Vagina (tissue), 2 donors: ENCODE data around the gene CTSA. TPM values are rescaled to one million over a fixed set of nuclear protein-coding genes. Genes with fewer than 3 reads are reported as not detected.

Experiments used
- DNase-seq, 2 donors: peaks; one replicate each; pipeline ENCODE4 v3.0.0-alpha.2; 2017; ENCODE audit errors: extremely low spot score in 2 of 2
- H3K27ac ChIP-seq: fragments of 200-600 bp; sonication (generic); one replicate; pipeline ENCODE4 v1.5.1; 2019
- H3K27me3 ChIP-seq: fragments of 200-600 bp; sonication (generic); one replicate; pipeline ENCODE4 v1.5.1; 2019
- H3K36me3 ChIP-seq, 2 donors: fragments of 200-600 bp; sonication (generic); one replicate each; pipeline ENCODE4 v1.5.1; 2017 to 2019
- H3K4me1 ChIP-seq: fragments of 200-600 bp; sonication (generic); one replicate; pipeline ENCODE4 v1.5.1; 2019
- H3K4me3 ChIP-seq, 2 donors: fragments of 200-600 bp; sonication (generic); 1 replicate in 1 of 2; 2 replicates in 1 of 2; pipeline ENCODE4 v1.5.1; 2016 to 2019
- H3K9me3 ChIP-seq: fragments of 200-600 bp; sonication (generic); one replicate; pipeline ENCODE4 v1.5.1; 2019
- POLR2A ChIP-seq, 2 donors: fragments of 450-650 bp; IDR thresholded peaks; one replicate each; pipeline ENCODE4 v1.6.1; 2017; ENCODE audit warnings: antibody characterized with exemption in 2 of 2, mild to moderate bottlenecking in 2 of 2, moderate library complexity in 2 of 2
- POLR2AphosphoS5 ChIP-seq, 2 donors: sonication (generic); formaldehyde crosslinking; IDR thresholded peaks; one replicate each; pipeline ENCODE4 v1.9.0; 2017; ENCODE audit warnings: antibody characterized with exemption in 2 of 2, mild to moderate bottlenecking in 2 of 2, low read depth in 1 of 2; ENCODE audit not compliant: insufficient read depth in 1 of 2
- intact Hi-C: fragments of 100-400 bp; cut with DNase I; formaldehyde crosslinking; loops from one replicate; pipeline ENCODE4 v1.15.1; 2023
- total RNA-seq: library from RNA; depleted of rRNA; stranded (reverse); fragments of >200 nt; gene quantifications from one replicate; pipeline ENCODE4 v1.2.3, GENCODE V29; 2016
- TF ChIP-seq, protein P1 (sequence below), 3 experiments: fragments of 450-650 bp in 2 of 3; fragments of 200-600 bp in 1 of 3; sonication (generic) in 1 of 3; IDR thresholded peaks; one replicate each; pipeline ENCODE4 v1.5.1; 2017 to 2019; ENCODE audit warnings: antibody characterized with exemption in 3 of 3, mild to moderate bottlenecking in 2 of 3, moderate library complexity in 2 of 3

The CTSA gene
- total RNA-seq: 114 TPM

DNA sequence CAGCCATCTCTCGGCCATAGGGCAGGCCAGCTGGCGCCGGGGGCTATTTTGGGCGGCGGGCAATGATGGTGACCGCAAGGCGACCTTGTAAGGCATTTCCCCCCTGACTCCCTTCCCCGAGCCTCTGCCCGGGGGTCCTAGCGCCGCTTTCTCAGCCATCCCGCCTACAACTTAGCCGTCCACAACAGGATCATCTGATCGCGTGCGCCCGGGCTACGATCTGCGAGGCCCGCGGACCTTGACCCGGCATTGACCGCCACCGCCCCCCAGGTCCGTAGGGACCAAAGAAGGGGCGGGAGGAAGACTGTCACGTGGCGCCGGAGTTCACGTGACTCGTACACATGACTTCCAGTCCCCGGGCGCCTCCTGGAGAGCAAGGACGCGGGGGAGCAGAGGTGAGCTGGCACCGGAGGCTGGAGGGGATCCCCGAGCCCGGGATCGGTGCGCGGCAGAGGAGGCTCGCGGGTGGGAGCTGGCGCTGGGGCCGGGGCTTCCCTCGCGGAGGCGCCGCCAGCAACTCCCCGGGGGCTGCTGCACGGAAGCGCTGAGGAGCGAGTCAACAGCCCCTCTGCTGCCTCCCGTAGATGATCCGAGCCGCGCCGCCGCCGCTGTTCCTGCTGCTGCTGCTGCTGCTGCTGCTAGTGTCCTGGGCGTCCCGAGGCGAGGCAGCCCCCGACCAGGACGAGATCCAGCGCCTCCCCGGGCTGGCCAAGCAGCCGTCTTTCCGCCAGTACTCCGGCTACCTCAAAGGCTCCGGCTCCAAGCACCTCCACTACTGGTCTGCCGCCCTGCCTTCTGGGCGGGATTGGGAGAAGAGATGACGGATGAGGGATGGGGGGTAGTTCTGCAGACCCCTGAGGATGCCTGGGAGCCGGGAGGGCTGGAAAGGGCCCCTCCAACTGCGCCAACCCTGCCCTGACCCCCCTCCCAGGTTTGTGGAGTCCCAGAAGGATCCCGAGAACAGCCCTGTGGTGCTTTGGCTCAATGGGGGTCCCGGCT lies at the start of gene CTSA, which contains the start of gene NEURL2:
Gene CTSA (plus strand): TSS at position 351 of the 999 bp plus-strand sequence. CDS start 234 bp downstream, at position 585.
Gene NEURL2 (minus strand): TSS at position 224 of the 999 bp plus-strand sequence. CDS start 217 bp downstream, at position 7.
- Histone ChIP-seq H3K27me3 (no peaks in the 10 kb centered on the region), H3K36me3 (peaks cover 0 to 23% of the 10 kb centered on the region in 2 donors), H3K4me1 (peaks cover 39% of the 10 kb centered on the region), H3K27ac (peak within 1 kb of the TSS; percentile 88), H3K4me3 (peak within 1 kb of the TSS; percentile 67 to 92), H3K9me3 (no peaks in the 10 kb centered on the region)
- intact Hi-C loops: loop anchor here (2.0 kb wide), 1 partner anchor 44 kb away; the partner anchor contains the start of gene PCIF1
- TF ChIP-seq, protein P1, sequence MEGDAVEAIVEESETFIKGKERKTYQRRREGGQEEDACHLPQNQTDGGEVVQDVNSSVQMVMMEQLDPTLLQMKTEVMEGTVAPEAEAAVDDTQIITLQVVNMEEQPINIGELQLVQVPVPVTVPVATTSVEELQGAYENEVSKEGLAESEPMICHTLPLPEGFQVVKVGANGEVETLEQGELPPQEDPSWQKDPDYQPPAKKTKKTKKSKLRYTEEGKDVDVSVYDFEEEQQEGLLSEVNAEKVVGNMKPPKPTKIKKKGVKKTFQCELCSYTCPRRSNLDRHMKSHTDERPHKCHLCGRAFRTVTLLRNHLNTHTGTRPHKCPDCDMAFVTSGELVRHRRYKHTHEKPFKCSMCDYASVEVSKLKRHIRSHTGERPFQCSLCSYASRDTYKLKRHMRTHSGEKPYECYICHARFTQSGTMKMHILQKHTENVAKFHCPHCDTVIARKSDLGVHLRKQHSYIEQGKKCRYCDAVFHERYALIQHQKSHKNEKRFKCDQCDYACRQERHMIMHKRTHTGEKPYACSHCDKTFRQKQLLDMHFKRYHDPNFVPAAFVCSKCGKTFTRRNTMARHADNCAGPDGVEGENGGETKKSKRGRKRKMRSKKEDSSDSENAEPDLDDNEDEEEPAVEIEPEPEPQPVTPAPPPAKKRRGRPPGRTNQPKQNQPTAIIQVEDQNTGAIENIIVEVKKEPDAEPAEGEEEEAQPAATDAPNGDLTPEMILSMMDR (IDR thresholded peaks at IDR 0.05): no peak
- TF ChIP-seq POLR2AphosphoS5 (IDR thresholded peaks at IDR 0.05; ENCODE audit: insufficient read depth in 1 of 2, low read depth in 1 of 2) (peak; percentile 94 to 96), POLR2A (IDR thresholded peaks at IDR 0.05) (no peak)
- no peak for DNase-seq

DNA sequence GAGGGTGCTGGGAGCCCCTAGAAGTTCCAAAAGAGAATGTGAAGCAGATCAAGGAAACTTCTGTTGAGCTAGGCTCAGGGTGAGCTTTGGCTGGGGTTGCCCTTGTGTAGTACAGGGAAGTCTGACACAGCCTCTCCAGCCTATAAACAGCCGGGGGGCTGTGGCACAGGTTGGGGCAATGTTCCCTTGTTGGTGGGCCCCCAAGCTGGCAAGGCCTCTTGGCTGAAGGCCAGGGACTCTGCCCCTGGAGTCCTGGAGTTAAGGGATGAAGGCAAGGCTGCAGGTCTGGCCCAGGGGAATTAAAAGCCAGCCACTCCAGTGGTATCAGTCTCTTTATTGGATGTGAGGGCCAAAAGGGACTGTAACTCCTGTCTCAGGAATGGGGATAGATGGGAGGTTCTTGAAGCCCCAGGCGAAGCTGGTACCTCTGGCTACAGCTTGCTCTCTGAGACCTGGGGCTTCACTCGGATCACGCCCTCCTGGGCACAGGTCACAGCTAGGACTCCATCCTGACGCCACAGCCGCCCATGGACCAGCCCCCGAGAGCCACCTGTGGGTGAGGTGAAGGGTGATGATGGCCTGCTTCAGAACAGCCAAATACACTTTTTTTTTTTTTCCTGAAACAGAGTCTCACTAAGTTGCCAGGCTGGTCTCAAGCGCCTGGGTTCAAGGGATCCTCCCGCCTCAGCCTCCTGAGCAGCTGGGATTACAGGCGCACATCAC lies 49.6 kb upstream of the CTSA start:
- Histone ChIP-seq H3K27me3 (no peaks in the 10 kb centered on the region), H3K36me3 (peaks cover 0 to 68% of the 10 kb centered on the region in 2 donors), H3K27ac (peak overlapping the region; percentile 56), H3K4me3 (no peak overlapping the region), H3K9me3 (no peaks in the 10 kb centered on the region), H3K4me1 (peaks cover 60% of the 10 kb centered on the region)
- intact Hi-C loops: no loop called here
- no peak for DNase-seq
- TF ChIP-seq, protein P1 (IDR thresholded peaks at IDR 0.05): no peak
- TF ChIP-seq POLR2A (IDR thresholded peaks at IDR 0.05): no peak
- no peak for TF ChIP-seq POLR2AphosphoS5 (IDR thresholded peaks at IDR 0.05; ENCODE audit: insufficient read depth in 1 of 2, low read depth in 1 of 2)

DNA sequence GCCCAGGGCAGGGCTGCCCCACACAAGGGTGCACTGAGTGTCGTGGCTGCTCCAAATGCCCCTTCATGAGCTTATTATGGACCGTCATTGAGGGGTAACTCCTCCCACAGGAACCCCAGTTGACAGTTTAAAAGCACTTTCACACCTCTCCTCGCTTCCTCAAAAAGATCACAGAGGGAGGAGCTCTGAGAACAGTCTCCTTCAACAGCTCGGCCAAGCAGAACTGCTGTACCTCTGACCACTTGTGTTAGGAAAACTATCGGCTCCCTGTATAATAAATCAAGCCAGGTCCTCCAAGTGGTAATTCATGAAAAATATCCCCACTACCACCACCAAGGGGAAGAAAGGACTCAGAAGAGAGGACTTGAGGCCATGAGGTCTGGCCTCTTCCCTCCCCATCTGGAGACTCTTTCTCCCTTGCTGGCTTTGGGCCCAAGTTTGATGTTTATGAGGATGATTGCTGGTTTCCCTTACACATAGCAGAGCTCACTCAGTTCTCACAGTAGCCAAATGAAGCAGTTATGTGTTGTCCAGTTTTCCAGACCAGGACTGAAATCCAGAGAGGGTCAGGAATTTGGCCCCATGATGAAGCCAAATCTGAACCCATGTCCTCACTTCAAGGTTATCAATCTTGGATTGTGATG lies 48.8 kb upstream of the CTSA start:
- H3K27ac ChIP-seq: peak overlapping the region; percentile 56
- H3K4me1 ChIP-seq: peaks cover 53% of the 10 kb centered on the region
- H3K36me3 ChIP-seq: peaks cover 0 to 71% of the 10 kb centered on the region in 2 donors
- no peak overlapping the region for H3K4me3 ChIP-seq
- H3K9me3 ChIP-seq: no peaks in the 10 kb centered on the region
- intact Hi-C loops: no loop called here
- TF ChIP-seq POLR2AphosphoS5 (IDR thresholded peaks at IDR 0.05; ENCODE audit: insufficient read depth in 1 of 2, low read depth in 1 of 2): no peak
- TF ChIP-seq, protein P1 (IDR thresholded peaks at IDR 0.05): no peak
- TF ChIP-seq POLR2A (IDR thresholded peaks at IDR 0.05): no peak
- no peaks in the 10 kb centered on the region for H3K27me3 ChIP-seq
- DNase-seq: no peak

DNA sequence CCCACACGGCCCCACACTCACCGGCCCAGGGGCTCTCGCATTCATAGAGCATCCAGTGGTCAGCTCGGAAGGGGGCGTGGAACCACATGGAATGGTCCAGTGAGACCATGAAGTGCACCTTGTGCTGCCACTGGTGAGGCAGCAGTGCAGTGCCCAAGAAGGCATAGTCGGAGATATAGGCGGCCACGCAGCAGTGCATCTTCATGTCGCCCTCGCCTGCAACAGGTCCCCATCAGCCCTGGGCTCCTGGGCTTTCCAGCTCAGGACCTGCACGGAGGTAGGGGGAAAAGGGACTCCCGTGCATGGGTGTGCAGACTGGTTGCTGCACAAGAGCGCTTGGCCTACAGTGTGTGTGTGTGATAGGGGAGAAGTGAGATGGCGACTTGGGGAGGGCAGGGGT lies 47.6 kb upstream of the CTSA start:
- TF ChIP-seq POLR2A (IDR thresholded peaks at IDR 0.05): no peak
- TF ChIP-seq, protein P1 (IDR thresholded peaks at IDR 0.05): no peak
- peak in 1 of 2 donors; percentile 9 for TF ChIP-seq POLR2AphosphoS5 (IDR thresholded peaks at IDR 0.05; ENCODE audit: insufficient read depth in 1 of 2, low read depth in 1 of 2)
- H3K27me3 ChIP-seq: no peaks in the 10 kb centered on the region
- DNase-seq: no peak
- peaks cover 0 to 72% of the 10 kb centered on the region in 2 donors for H3K36me3 ChIP-seq
- H3K9me3 ChIP-seq: no peaks in the 10 kb centered on the region
- no peak overlapping the region for H3K4me3 ChIP-seq
- intact Hi-C loops: no loop called here
- peaks cover 47% of the 10 kb centered on the region for H3K4me1 ChIP-seq
- peak overlapping the region; percentile 56 for H3K27ac ChIP-seq
